GM12892 (cell line): ENCODE measurements around the gene DOK4.

Experiments used
- POLR2A ChIP-seq: IDR thresholded peaks from 2 replicates; pipeline ENCODE4 v1.6.1; 2011; ENCODE audit warnings: low read depth, low read length, control low read depth
- POLR2AphosphoS5 ChIP-seq: IDR thresholded peaks from 2 replicates; pipeline ENCODE4 v1.6.1; 2011; ENCODE audit warnings: low read depth, low read length, control low read depth

- TF ChIP-seq POLR2A (no peak), POLR2AphosphoS5 (no peak)
Observed at GRCh38 chr16:57516176-57516725, 30.0 kb upstream of the DOK4 start.
